ENCODE results near the gene MYO18B.

MYO18B gene

GRCh38 chr22:25714739-25715138, 27.2 kb upstream of the MYO18B start:
- no peak for DNase-seq

DNA sequence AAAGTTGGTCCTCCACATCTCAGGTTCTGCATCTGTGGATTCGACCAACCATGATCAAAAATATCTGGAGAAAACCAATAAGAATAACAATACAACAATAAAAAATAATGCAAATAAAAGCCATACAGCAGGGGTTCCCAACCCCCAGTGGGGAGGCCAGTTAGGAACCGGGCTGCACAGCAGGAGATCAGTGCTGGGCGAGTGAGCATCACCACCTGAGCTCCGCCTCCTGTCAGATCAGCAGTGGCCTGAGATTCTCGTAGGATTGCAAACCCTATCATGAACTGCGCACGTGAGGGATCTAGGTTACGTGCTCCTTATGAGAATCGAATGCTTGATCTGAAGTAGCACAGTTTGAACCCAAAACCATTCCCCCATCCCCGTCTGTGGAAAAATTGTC, 25.4 kb upstream of the MYO18B start:
- DNase-seq = no peak

GRCh38 chr22:25718135-25718840, 23.7 kb upstream of the MYO18B start:
- DNase-seq = no peak

DNA sequence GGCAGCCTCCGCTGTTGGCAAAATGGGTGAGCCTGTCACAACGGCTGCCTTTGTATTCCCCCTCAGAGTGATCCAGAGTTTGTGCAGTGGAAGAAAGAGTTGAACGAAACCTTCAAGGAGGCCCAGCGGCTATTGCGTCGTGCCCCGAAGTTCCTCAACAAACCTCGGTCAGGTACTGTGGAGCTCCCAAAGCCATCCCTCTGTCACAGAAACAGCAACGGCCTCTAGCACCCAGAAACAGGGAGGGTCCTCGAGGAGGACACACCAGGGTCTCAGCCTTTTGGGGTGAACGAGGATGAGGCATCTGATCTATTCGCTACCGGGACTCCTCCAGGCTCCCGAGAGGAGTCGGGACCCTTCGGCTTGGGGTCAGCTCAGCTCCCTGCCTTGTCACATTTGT, 19.8 kb upstream of the MYO18B start:
- no peak for DNase-seq

GRCh38 chr22:25722626-25723025, 19.4 kb upstream of the MYO18B start:
- no peak for DNase-seq

- no peak for DNase-seq
Observed at GRCh38 chr22:25726241-25726640, 15.7 kb upstream of the MYO18B start.

- no peak for DNase-seq
Observed at GRCh38 chr22:25728071-25728470, 13.9 kb upstream of the MYO18B start.

GRCh38 chr22:25729016-25729995, 12.7 kb upstream of the MYO18B start:
- DNase-seq = no peak

DNA sequence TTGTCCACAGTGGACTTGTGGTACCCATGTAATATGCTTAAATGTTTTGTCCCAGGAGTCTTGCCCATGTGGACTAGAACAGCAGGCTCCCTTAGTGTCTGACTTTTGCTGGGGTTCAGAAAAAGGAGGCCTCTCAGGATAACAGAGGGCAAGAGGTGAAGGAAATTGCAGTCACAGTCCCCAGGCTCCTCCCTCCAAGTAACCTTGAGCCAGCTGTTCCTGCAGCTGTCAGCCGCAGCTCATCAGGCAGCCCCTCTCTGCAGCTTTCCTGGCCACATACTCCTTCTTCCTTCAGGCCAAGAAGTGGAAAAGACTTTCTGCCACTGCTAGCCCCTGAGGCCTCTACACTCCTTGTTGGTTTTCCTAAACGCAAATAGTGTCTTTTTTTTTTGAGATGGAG, 6.3 kb upstream of the MYO18B start:
- DNase-seq = no peak

- no peak for DNase-seq
Observed at GRCh38 chr22:25736378-25737011, 5.5 kb upstream of the MYO18B start.

DNA sequence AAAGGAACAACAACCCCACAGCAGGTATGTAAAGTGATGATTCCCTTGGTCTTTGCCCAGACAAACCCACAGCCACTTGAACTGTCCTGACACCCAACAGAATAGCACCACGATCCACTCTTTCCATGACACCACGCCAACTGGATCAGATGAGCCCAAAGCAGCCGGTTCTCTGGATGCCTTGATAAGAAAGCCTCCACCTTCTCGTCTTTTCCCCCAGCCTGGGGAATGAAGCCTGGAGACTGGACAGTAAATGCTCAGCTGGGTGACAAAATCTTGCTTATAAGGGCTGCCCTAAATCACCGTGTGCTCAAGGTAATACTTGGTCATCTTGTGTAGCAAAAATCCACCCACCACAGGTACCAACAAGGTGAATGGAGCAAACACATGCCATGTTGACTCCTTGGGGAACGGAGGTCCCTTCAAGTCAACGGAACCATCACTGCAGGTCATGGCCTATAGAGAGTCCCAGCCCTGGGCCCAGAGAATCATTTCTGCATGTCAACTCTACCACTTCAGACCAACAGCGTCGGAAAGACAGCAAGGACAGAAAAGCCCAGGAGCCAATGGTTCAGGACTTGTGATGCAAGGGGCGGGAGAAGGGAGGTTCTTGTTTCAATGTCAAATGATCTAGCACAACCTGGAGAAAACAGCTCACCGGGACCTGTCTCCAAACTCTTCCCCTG, 2.2 kb upstream of the MYO18B start:
- no peak for DNase-seq

GRCh38 chr22:25742918-25743708, 1.1 kb downstream of the MYO18B start:
- no peak for DNase-seq

DNA sequence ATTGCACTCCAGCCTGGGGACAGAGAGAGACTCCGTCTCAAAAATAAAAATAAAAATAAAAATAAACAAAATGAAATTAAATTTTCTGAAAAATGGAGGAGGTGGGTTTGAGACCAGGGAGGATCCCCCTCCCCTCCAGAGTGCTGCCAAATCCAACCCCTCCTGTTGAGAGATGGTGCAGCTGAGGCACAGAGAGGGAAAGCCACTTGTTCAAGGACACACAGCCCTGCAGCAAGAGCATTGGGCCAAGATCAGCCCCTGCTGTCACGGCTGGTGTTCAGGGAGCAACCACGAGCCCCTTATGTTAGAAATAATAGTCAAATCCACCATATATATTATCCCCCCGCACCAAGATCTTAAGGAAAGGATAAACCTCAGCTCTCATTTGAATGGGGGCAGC, 2.7 kb downstream of the MYO18B start:
- DNase-seq = no peak

DNA sequence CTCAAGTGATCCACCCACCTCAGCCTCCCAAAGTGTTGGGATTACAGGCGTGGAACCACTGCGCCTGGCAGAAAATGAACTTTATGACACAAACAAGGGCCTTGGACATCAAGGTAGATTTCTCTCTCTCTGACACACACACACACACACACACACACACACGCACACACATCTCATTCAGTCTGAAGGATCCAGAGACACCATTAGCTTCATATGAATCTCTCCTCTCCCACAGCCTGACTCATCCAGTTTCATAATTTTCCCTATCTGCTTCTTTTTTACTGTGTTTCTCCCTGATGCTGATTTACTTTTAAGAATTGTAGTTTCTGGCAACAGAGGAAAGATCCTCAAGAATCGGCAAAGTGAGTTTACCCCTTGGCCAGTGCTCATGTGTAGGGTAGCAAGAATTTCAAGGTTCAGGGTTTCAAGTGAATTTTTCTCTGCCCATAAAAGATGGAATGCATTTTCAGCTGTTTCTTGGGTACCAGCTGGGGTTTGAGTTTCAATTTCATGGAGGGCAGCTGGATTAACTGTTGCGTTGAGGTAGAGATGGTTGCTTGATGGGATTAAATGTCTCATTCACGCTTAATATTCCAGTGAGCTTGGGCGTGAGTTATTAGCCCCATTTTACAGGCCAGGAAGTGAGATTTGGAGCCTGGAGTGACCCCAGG, 3.5 kb downstream of the MYO18B start:
- no peak for DNase-seq

DNA sequence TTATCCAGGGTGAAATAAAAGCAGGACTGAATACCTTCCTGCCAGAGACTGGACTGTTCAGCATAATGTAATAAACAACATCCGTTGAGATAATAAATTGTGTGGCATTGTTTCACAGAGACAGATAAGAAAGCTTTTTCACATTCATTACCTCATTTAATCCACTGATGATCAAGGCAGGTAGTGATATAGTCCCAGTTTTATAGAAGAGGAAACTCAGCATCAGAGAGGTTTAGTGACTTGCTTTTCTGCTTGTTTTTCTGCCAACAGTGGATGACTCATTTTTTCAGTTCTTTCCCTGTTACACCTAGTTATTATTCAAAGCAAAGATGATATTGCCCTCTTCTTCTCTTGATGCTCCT, 4.0 kb downstream of the MYO18B start:
- no peak for DNase-seq

GRCh38 chr22:25747245-25747944, 5.4 kb downstream of the MYO18B start:
- no peak for DNase-seq

DNA sequence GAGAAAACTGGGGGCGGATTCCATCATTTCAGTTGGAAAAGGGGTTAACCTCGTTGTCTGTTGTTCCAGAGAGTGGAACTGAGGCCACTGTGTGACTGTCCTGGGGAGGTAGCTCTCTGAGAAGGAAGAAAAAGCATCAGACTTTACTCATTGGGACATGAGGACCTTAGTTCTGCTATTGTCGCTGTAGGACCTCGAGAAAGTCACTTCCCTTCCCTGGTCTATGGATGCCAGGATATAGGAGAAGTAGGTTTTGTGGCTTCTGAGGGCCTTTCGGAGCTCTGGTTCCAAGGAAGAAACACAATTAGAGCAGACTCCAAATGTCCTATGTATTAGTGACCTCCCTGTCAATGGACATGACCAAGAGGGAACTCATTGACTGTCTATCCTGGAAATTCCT, 6.2 kb downstream of the MYO18B start:
- no peak for DNase-seq

DNA sequence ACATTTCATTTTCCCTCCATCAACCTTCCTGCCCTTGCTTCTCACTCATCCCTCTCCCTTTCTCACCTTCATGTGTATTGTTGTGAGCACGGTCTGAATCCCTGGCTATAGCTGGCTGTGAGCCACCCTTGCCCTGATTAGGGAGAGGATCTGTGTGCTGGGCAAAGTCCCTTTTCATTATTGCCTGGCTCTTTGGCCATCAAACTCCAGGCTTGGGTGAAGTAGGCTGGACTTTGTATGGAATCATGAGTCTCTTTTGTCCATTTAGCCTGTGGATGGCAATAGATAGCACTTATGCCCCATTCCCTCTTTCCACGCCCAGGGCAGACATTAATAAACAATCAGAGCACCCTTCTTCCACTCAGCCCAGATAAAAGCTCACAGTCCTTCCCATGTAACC, 6.7 kb downstream of the MYO18B start:
- no peak for DNase-seq

- DNase-seq = no peak
Observed at GRCh38 chr22:25749420-25750169, 7.6 kb downstream of the MYO18B start.

- no peak for DNase-seq
Observed at GRCh38 chr22:25750569-25751173, 8.7 kb downstream of the MYO18B start.
